ENCODE measurements around the gene ZNF611.
"Not testable (repeated sequence)": the region's sequence is repeated elsewhere in the genome, so short reads cannot be mapped to it uniquely, and the experiment has no call there.

Gene ZNF611

DNA sequence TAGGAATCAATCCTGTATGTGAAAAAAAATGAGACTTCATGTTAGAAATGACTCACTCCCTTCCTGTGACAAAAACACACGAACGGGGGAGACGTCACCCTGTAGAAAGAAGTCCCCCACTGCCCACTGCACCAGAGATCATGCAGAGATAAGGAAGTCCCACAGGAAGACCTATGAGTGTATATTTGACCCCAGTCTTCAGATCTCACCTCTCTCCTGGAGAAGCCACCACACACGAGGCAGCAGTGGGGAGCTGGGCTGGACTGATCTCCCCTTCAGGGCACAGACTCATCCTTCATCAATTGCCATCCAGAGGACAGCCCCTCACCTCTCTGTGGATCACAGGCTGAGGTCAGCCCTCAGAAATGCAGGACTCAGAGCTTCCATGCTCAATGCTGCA lies 18.9 kb downstream of the ZNF611 start:
- DNase-seq, result peak; percentile 48

DNA sequence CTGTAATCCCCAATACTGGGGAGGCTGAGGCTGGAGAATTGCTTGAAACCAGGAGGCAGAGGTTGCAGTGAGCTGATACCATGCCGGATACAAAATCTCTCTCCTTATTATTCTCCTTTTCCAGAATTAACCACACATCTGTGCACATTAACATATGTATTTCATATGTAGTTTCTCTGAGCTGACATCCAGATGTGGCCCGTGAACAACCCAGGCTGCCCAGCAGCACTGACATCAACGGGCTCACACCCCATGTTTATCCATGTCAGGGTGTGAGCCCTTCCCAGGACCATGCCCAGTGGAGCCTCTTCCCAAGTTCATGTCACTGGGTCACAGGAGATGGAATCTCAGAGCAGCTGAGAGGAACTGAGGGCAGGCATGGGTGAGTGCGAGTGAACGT lies 19.5 kb downstream of the ZNF611 start:
- not testable (repeated sequence) for DNase-seq

GRCh38 chr19:52713051-52713450 lies 21.8 kb downstream of the ZNF611 start:
- not testable (repeated sequence) for DNase-seq

DNA sequence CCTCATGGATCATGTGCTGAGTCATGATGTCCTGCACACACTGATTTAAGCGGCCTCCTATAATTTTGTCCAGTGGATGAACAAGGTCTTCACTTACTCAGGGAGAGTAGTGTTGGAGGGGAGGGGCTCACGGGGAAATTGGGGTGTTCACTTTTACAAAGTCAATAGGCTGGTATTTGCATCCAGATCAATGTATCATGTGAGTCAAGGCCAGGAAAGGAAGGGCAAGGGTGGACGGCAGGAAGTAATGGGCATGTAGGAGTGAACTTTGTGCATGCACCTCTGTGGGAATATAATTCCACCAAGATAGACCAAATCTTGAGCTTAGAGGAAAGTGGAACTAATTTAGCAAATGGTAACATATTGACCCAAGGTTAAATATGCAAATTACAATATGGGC lies 23.2 kb downstream of the ZNF611 start:
- DNase-seq, result not testable (repeated sequence)

GRCh38 chr19:52710538-52710937 lies 24.3 kb downstream of the ZNF611 start:
- no peak for DNase-seq

DNA sequence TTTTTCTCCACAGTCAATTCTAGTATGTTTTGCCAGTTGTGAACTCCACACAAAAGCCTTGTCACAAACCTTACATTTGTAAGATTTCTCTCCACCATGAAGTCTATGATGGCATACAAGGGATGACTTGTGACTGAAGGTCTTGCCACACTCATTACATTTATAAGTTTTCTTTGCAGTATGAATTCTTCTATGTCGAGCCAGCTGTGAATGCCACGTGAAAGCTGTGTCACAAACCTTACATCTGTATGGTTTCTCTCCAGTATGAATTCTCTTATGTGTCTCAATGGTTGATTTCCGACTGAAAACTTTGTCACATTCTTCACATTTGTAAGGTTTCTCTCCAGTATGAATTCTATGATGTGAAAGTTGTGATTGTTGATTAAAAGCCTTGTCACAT lies 29.2 kb downstream of the ZNF611 start:
- DNase-seq, result not testable (repeated sequence)

DNA sequence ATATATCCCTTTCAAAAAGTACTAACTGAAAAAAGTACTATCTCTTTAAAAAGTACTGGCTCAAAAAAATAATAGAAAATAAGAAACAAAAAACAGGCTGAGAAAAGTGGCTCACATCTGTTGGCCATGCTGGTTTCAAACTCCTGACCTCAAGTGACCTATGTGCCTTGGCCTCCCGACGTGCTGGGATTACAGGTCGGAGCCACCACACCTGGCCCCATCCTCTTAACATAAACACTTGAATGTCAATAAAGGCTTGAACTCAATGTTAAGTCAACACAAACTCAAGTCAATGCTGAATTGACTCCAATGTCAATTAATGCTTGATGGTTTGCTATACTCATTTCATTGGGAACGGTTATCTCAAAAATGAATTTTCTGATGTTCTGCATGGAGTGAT lies 30.9 kb downstream of the ZNF611 start:
- DNase-seq, result no peak

DNA sequence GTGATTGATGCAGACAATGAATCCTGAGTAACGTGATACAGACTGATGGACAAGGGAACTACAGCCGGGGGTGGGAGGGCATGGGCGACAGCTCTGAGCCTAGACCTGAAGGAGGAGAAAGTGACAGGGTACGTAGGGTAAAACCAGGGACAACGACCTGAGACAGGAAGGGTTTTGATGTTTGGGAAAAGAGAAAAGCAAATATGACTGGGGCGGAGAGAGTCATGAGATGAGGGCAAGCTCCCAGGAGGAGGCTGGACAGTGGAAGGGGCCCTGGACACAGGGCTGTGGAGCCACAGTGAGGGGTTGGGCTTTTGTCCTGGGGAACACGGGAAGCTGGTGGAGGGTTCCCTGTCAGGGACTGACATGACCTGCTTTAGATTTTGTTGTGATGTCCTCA lies 34.2 kb downstream of the ZNF611 start:
- DNase-seq, result no peak

GRCh38 chr19:52699555-52699954 lies 35.3 kb downstream of the ZNF611 start:
- not testable (repeated sequence) for DNase-seq

DNA sequence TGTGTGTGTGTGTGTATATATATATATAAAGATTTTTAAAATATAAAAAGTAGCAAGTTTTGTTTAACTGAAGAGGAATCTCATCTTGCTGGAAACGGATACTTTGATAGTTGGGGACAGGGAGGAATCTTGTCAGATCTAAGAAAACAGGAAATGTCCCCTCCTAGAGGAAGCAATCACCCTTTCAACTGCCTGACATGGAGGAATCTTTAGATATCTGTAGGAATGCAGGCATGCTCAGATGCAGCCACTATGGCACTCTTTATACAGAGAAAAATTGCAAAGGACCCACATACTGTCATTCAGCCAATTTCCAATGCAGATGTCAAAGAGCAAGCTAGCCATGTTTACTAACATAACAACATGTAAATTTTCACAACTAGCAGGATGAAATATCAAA lies 38.8 kb downstream of the ZNF611 start:
- no peak for DNase-seq

- DNase-seq, result no peak
These were observed 39.9 kb downstream of the ZNF611 start for GRCh38 chr19:52694921-52695320.

DNA sequence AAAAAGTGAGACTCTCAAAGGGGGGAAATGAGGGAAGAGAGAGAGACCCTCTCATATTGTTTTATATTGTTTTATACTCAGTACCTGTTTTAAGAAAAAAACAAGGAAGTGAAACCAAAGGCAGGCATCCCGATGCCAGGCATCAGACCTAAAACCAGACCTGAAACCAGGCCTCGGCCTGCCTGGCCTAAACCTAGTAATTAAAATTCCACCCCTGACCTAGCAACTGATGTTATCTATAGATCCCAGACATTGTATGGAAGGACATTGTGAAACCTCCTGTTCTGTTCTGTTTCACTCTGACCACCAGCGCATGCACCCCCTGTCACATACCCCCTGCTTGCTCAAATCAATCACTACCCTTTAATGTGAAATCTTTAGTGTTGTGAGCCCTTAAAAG lies 40.6 kb downstream of the ZNF611 start:
- not testable (repeated sequence) for DNase-seq

GRCh38 chr19:52692431-52693008 lies 42.3 kb downstream of the ZNF611 start:
- DNase-seq, result no peak

GRCh38 chr19:52691737-52692136 lies 43.1 kb downstream of the ZNF611 start:
- no peak for DNase-seq

GRCh38 chr19:52691215-52691610 lies 43.6 kb downstream of the ZNF611 start:
- DNase-seq, result no peak

DNA sequence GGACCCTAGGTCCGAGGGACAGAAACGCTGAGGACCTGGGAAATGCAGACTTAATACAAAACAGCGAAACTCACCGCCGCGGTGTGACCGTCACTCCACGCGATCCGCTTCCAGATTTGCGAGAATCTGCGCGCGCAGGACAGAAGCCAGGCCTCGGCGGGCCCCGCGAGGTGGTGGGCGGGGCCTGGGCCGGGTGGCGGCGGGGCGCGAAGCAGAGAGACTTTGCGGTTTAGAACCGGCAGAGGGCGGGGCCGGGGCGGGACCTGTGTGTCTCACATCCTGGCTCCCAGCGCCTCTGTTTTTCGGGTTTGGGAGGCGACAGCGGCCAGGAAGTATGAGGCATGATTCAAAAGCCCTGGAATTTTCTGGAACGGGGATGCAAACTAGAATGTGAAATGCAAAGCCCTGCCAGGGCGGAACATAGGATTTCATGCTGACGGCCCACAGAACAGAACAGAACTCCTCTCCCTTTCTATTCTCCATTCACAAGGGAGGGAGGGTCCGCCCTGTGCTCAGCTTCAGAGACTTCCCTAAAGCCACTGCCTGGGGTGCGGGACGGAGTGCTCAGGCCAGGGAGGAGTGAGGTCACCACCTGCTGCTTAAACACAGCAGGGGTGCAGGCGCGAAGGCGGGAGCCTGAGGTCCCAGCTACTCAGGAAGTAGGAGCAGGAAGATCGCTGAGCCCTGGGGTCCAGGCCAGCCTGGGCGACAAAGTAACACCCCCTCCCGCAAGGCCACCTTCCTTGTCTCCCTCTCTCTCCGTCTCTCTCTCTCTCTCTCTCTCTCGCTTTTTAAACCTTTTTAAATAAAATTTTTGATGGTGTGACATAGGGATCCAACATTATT lies 44.3 kb downstream of the ZNF611 start:
- peak; percentile 97 for DNase-seq

DNA sequence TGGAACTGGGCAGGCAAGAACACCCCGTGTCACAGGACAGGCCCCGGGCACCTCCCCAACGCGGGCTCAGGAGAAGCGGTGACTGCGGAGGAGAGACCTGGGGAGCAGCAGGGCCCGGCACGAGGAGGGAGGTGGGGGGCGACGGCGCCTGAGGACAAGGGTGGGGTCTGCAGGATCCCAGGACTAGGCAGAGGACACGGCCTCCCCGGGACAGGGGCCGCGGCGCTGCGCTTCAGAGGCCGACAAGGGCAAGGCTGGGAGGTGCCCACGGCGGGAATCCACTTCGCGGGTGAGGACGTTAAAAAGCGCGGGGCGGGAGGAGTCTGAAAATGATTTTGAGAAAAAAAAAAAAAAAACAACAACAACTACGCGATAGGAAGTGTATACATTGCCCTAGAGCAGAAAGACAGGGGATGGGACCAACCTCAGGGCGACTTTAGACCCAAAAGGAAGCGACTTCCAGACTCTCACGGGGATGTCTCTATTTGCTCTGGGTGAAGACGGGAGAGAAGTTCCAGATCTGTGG lies 44.9 kb downstream of the ZNF611 start:
- DNase-seq, result no peak

- DNase-seq, result not testable (repeated sequence)
These were observed 45.7 kb downstream of the ZNF611 start for GRCh38 chr19:52688925-52689796.

DNA sequence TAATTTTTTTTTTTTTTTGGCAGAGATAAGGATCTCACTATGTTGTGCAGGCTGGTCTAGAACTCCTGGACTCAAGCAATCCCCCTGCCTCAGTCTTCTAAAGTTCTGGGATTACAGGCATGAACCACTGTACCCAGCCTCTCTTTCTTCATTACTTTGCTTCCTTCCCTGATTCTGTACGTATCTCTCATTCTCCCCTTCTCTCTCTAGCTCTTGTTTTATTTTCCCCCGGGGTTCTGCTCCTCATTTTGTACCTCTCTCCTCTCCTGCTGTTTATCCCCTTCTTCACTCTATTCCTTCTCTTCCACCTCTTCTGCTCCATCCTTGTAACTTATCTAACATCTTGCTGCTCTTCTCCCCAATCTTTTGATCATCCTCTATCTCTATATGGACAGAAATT lies 46.5 kb downstream of the ZNF611 start:
- DNase-seq, result no peak

DNA sequence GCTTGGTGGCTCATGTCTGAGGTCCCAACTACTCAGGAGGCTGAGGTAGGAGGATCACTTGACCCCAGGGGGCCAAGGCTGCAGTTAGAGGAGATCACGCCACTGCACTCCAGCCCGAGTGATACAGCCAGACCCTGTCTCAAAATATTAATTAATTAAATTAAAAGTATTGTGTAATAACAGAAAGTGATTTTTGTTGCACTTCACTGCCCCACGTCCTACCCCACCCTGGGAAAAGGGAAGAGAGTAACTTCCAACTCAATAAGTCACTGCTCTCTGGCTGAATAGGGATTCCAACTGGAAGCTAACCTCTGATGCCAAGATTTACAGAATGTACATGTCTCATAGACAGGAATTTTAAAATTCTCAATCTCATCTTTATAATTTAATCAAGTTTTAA lies 47.2 kb downstream of the ZNF611 start:
- no peak for DNase-seq

DNA sequence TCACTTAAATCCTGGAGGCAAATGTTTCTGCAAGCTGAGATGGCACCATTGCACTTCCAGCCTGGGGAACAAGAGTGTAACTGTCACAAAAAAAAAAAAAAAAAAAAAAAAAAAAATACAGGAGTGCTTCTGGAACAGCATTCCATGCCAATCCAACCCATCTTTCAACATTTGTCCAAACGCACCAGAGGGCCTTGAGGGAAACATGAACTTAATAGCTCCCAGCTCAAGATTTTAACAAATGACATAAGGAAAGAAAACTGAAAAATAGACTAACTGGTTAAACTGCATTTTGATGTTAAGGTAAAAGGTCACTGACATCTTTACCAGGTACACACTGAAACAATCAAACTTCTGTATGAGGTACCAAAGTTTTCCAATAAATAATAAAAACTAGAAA lies 49.0 kb downstream of the ZNF611 start:
- DNase-seq, result no peak

GRCh38 chr19:52681216-52681615 lies 53.6 kb downstream of the ZNF611 start:
- DNase-seq, result not testable (repeated sequence)

GRCh38 chr19:52679598-52679997 lies 55.2 kb downstream of the ZNF611 start:
- no peak for DNase-seq
